Heart left ventricle (tissue), 16 donors: ENCODE measurements around the gene FNDC3B. TPM values are rescaled to one million over a fixed set of nuclear protein-coding genes. Genes with fewer than 3 reads are reported as not detected.
A peak's percentile ranks its signal among the peaks of the same experiment; 100 is the strongest.

Source experiments
- ATAC-seq, 4 donors: fragments of 200-7000 bp; cut with Tn5 transposase; one replicate each; pipeline ENCODE4 v1.9.1; 2020 to 2022; ENCODE audit warnings: moderate library complexity in 4 of 4, mild to moderate bottlenecking in 3 of 4, moderate number of reproducible peaks in 1 of 4
- DNase-seq, 5 donors: peaks; one replicate each; pipeline ENCODE4 v3.0.0-alpha.2; 2020
- H3K27ac ChIP-seq, 12 donors: fragments of 200-600 bp; sonication (generic) in 4 of 12; one replicate each; pipeline versions ENCODE4 v1.5.0 to v1.8.0; 2016 to 2022; ENCODE audit warnings: mild to moderate bottlenecking in 2 of 12
- H3K27me3 ChIP-seq, 9 donors: fragments of 200-600 bp; sonication (generic) in 2 of 9; one replicate each; pipeline versions ENCODE4 v1.5.1 to v1.8.0; 2016 to 2022; ENCODE audit warnings: mild to moderate bottlenecking in 3 of 9
- H3K36me3 ChIP-seq, 9 donors: fragments of 200-600 bp; sonication (generic) in 2 of 9; one replicate each; pipeline versions ENCODE4 v1.5.0 to v1.8.0; 2018 to 2022; ENCODE audit warnings: mild to moderate bottlenecking in 2 of 9
- H3K4me1 ChIP-seq, 12 donors: fragments of 200-600 bp; sonication (generic) in 4 of 12; one replicate each; pipeline versions ENCODE4 v1.5.0 to v1.8.0; 2016 to 2022; ENCODE audit warnings: mild to moderate bottlenecking in 3 of 12
- H3K4me3 ChIP-seq, 12 donors: fragments of 200-600 bp; sonication (generic) in 4 of 12; one replicate each; pipeline versions ENCODE4 v1.5.0 to v1.8.0; 2017 to 2022; ENCODE audit warnings: mild to moderate bottlenecking in 9 of 12, moderate library complexity in 4 of 12
- H3K9me3 ChIP-seq, 12 donors: fragments of 200-600 bp; sonication (generic) in 4 of 12; one replicate each; pipeline versions ENCODE4 v1.5.0 to v1.8.0; 2016 to 2022; ENCODE audit warnings: mild to moderate bottlenecking in 1 of 12
- CTCF ChIP-seq, 12 donors: fragments of 200-600 bp; sonication (generic) in 4 of 12; IDR thresholded peaks; one replicate each; pipeline versions ENCODE4 v1.5.0 to v1.8.0; 2018 to 2022; ENCODE audit warnings: antibody characterized with exemption in 12 of 12, mild to moderate bottlenecking in 5 of 12
- POLR2A ChIP-seq, 2 donors: fragments of 450-650 bp; IDR thresholded peaks; one replicate each; pipeline ENCODE4 v1.6.1; 2017; ENCODE audit warnings: antibody characterized with exemption in 2 of 2, mild to moderate bottlenecking in 2 of 2, moderate library complexity in 2 of 2
- WGBS, 4 donors: extraction: QIAGEN DNeasy Blood & Tissue Kit in 2 of 4; methylation state at CpG; one replicate each; pipeline versions ENCODE4 v1.1.5 to v1.1.7; 2013 to 2018; 5-methylcytosine and 5-hydroxymethylcytosine counted together
- intact Hi-C, 10 donors: fragments of 100-400 bp; cut with DNase I; formaldehyde crosslinking; loops; one replicate each; pipeline versions ENCODE4 v1.11.1 to v1.14.2; 2022
- polyA plus RNA-seq, 2 donors: library from polyadenylated mRNA; stranded (reverse); fragments of 200-250 nt; gene quantifications; one replicate each; pipeline ENCODE4 v1.2.3, GENCODE V29; 2013
- total RNA-seq, 9 donors: library from RNA; depleted of rRNA in 2 of 9; stranded (reverse); fragments of >200 nt in 2 of 9; fragmentation: NEBNext Ultra II Directional in 3 of 9; extraction: Animal tissue kit (Norgen Biotek cat#: 25700) in 3 of 9; gene quantifications; one replicate each; pipeline versions ENCODE4 v1.1.0 to v1.2.4, GENCODE V29; 2016 to 2023
- donor health status: ischemic (EF 13 %, LVEDD 7.1; RV severe dilation, severe dysfunction).
- donor health status: healthy with polysubstance abuse.
- donor health status: DM: no; HTN: yes; CAD: no.
- donor health status: DM: no; HTN: no; CAD: no.
- donor health status: ischemic (EF 25% LVEDD 6.9; RV normal size, moderate dysfunction).
- donor health status: ischemic (EF 25% LVEDD 5.7; RV mildly dilated, moderate dysfunction).
- donor health status: healthy.
- donor health status: DM: yes; HTN: yes; CAD: no.
- donor health status: ischemic (EF 35%, LVEDD 5.7; RV mildly dilated, moderate dysfunction).
- donor health status: nonischemic (EF 11% LVEDD 7.7; RV severe dilation, severe dysfunction).
- donor health status: DM: yes; HTN: yes; CAD: no.
- donor health status: PGD.
- donor health status: ischemic (EF 29% LVEDD 5.4; RV normal size, mild dysfunction).
- donor health status: nonischemic (EF 23%, LVEDD 6.1; RV moderate dilation, normal function).

Gene FNDC3B
- total and polyA plus RNA-seq, 11 donors: 9.4 to 113 (median 68.2) TPM

- H3K36me3 ChIP-seq: peaks cover 0 to 99% (median 66%) of the 10 kb centered on the region in 9 donors
- ATAC-seq: no peak
Measured at GRCh38 chr3:172373912-172374311, 334.5 kb downstream of the FNDC3B start.

GRCh38 chr3:172375206-172375850 is 335.9 kb downstream of the FNDC3B start:
- DNase-seq: no peak
- TF ChIP-seq CTCF (IDR thresholded peaks at IDR 0.05) (no peak), POLR2A (IDR thresholded peaks at IDR 0.05) (no peak)
- intact Hi-C loops: loop anchor here in 1 of 10 donors (10.0 kb wide), 1 partner anchor 99 kb away; no protein-coding TSS in a partner anchor
- Histone ChIP-seq H3K4me3 (no peak overlapping the region), H3K27ac (no peak overlapping the region), H3K9me3 (peaks cover 0 to 11% (median 0%) of the 10 kb centered on the region in 12 donors), H3K4me1 (peaks cover 0 to 19% (median 0%) of the 10 kb centered on the region in 12 donors), H3K27me3 (no peaks in the 10 kb centered on the region), H3K36me3 (peaks cover 0 to 100% (median 80%) of the 10 kb centered on the region in 9 donors)
- WGBS, 4 donors: 79 to 99% (median 97%) methylated on average over 4 of the region's 4 CpGs
- ATAC-seq: no peak

More at GRCh38 chr3:172373912-172374311, 334.5 kb downstream of the FNDC3B start:
- H3K9me3 ChIP-seq: peaks cover 0 to 2% (median 0%) of the 10 kb centered on the region in 12 donors
- intact Hi-C loops: loop anchor here in 1 of 10 donors (10.0 kb wide), 1 partner anchor 101 kb away; no protein-coding TSS in a partner anchor
- no peaks in the 10 kb centered on the region for H3K27me3 ChIP-seq
- H3K4me3 ChIP-seq: no peak overlapping the region
- TF ChIP-seq CTCF (IDR thresholded peaks at IDR 0.05) (no peak), POLR2A (IDR thresholded peaks at IDR 0.05) (no peak)
- DNase-seq: no peak
- no peak overlapping the region for H3K27ac ChIP-seq
- H3K4me1 ChIP-seq: peaks cover 0 to 22% (median 2%) of the 10 kb centered on the region in 12 donors
- 90 to 98% (median 94%) methylated on average over 5 of the region's 5 CpGs for WGBS, 4 donors

GRCh38 chr3:172376402-172376801 is 337.0 kb downstream of the FNDC3B start:
- peaks cover 0 to 11% (median 0%) of the 10 kb centered on the region in 12 donors for H3K9me3 ChIP-seq
- peaks cover 0 to 10% (median 0%) of the 10 kb centered on the region in 12 donors for H3K4me1 ChIP-seq
- ATAC-seq (no peak), DNase-seq (no peak)
- H3K27ac ChIP-seq: peak overlapping the region in 1 of 12 donors; percentile 2
- no peak overlapping the region for H3K4me3 ChIP-seq
- no peak for TF ChIP-seq POLR2A (IDR thresholded peaks at IDR 0.05)
- no peak for TF ChIP-seq CTCF (IDR thresholded peaks at IDR 0.05)
- intact Hi-C loops: loop anchor here in 1 of 10 donors (10.0 kb wide), 1 partner anchor 98 kb away; no protein-coding TSS in a partner anchor
- H3K36me3 ChIP-seq: peaks cover 0 to 100% (median 84%) of the 10 kb centered on the region in 9 donors
- no peaks in the 10 kb centered on the region for H3K27me3 ChIP-seq

GRCh38 chr3:172376881-172377280 is 337.5 kb downstream of the FNDC3B start:
- no peak overlapping the region for H3K4me3 ChIP-seq
- no peak overlapping the region for H3K27ac ChIP-seq
- no peaks in the 10 kb centered on the region for H3K27me3 ChIP-seq
- WGBS, 4 donors: 91 to 96% (median 94%) methylated on average over 4 of the region's 4 CpGs
- DNase-seq (no peak), ATAC-seq (no peak)
- H3K36me3 ChIP-seq: peaks cover 0 to 97% (median 81%) of the 10 kb centered on the region in 9 donors
- intact Hi-C loops: loop anchor here in 1 of 10 donors (10.0 kb wide), 1 partner anchor 98 kb away; no protein-coding TSS in a partner anchor
- H3K4me1 ChIP-seq: peaks cover 0 to 6% (median 0%) of the 10 kb centered on the region in 12 donors
- no peak for TF ChIP-seq CTCF (IDR thresholded peaks at IDR 0.05)
- no peak for TF ChIP-seq POLR2A (IDR thresholded peaks at IDR 0.05)
- H3K9me3 ChIP-seq: peaks cover 0 to 11% (median 0%) of the 10 kb centered on the region in 12 donors
